Measurements from ENCODE around the gene PLXNA4. TPM values are rescaled to one million over a fixed set of nuclear protein-coding genes. Genes with fewer than 3 reads are reported as not detected.

PLXNA4 gene
- total and polyA plus RNA-seq, 9 of the 15 experiments (the other 6 are each of a cell fraction or from before 2014, with no cell fraction given), result under 0.01 to 0.09 TPM; not detected in 7

GRCh38 chr7:132168239-132168638 is 408.0 kb downstream of the PLXNA4 start (continued):
- TF ChIP-seq RREB1 (CRISPR knock-in tag; IDR thresholded peaks at IDR 0.05) (no peak), ZMIZ1 (IDR thresholded peaks at IDR 0.05; ENCODE audit: low read depth in 2 of 2, low read length in 2 of 2) (no peak), PHF20 (IDR thresholded peaks at IDR 0.05; ENCODE audit: partially characterized antibody) (no peak), E2F8 (IDR thresholded peaks at IDR 0.05; ENCODE audit: low read depth, partially characterized antibody) (no peak), EHMT2 (IDR thresholded peaks at IDR 0.05) (no peak), KAT7 (CRISPR knock-in tag; IDR thresholded peaks at IDR 0.05; ENCODE audit: borderline replicate concordance) (no peak), ZNF431 (CRISPR knock-in tag; IDR thresholded peaks at IDR 0.05) (no peak), ZBTB1 (CRISPR knock-in tag; IDR thresholded peaks at IDR 0.05; ENCODE audit: borderline replicate concordance, low read depth) (no peak), CBX5 (IDR thresholded peaks at IDR 0.05; ENCODE audit: borderline replicate concordance, low read depth) (no peak), STAT5B (CRISPR knock-in tag; IDR thresholded peaks at IDR 0.05) (no peak), GMEB1 (CRISPR knock-in tag; IDR thresholded peaks at IDR 0.05) (no peak)
